ENCODE measurements around the gene CKLF. TPM values are rescaled to one million over a fixed set of nuclear protein-coding genes. Genes with fewer than 3 reads are reported as not detected.

CKLF gene
- total RNA-seq: 100 to 1,000 TPM; 112 TPM

GRCh38 chr16:66552286-66553177 lies at the start of gene CKLF:
CKLF (plus strand) TSS chr16:66552576; CDS start chr16:66552716, 140 bp downstream.

GRCh38 chr16:66549284-66550131 lies 2.9 kb upstream of the CKLF start, which contains the start of gene TK2:
TK2 (minus strand) TSS chr16:66550122; CDS start chr16:66550061, 61 bp downstream.

GRCh38 chr16:66566051-66566901 lies 13.9 kb downstream of the CKLF start, which contains the start of gene CMTM1:
CMTM1 (plus strand) TSS chr16:66566439; CDS start chr16:66566514, 75 bp downstream.

GRCh38 chr16:66578651-66579531 lies 26.5 kb downstream of the CKLF start, which contains the start of gene CMTM2:
CMTM2 (plus strand) TSS chr16:66579463; CDS start chr16:66579608, 145 bp downstream.

GRCh38 chr16:66604376-66605176 lies 52.2 kb downstream of the CKLF start, which contains the start of gene CMTM3:
CMTM3 (plus strand) TSS chr16:66604704; CDS start chr16:66604806, 102 bp downstream.

Other genes with a start within 250 kb of the CKLF start
- not detected for gene CDH5, start 185.9 kb upstream of the CKLF start, total RNA-seq
- gene BEAN1, start 125.3 kb upstream of the CKLF start, total RNA-seq: not detected
- 1 to 10 TPM; 9.6 TPM for gene TK2, start 2.5 kb upstream of the CKLF start, total RNA-seq
- gene CMTM1, start 13.9 kb downstream of the CKLF start, total RNA-seq: 10 to 100 TPM; 11.7 to 12.2 TPM
- gene CMTM2, start 26.9 kb downstream of the CKLF start, total RNA-seq: under 1 TPM; 0.36 to 0.45 TPM
- gene CMTM3, start 52.1 kb downstream of the CKLF start, total RNA-seq: 100 to 1,000 TPM; 105 to 107 TPM
- 1 to 10 TPM; 1.0 to 1.1 TPM for gene CMTM4, start 144.2 kb downstream of the CKLF start, total RNA-seq
- 10 to 100 TPM; 43.3 to 56.5 TPM for gene DYNC1LI2, start 199.0 kb downstream of the CKLF start, total RNA-seq
- not detected for gene TERB1, start 249.0 kb downstream of the CKLF start, total RNA-seq